DND-41 (cell line): ENCODE results near the gene HPS1.

Experiments used
- EZH2 ChIP-seq: IDR thresholded peaks from 3 replicates; pipeline ENCODE4 v1.6.1; 2012; ENCODE audit warnings: borderline replicate concordance, low read depth, mild to moderate bottlenecking, moderate library complexity, low read length, inconsistent platforms; ENCODE audit not compliant: severe bottlenecking
- TF ChIP-seq, protein P1 (sequence below): IDR thresholded peaks from 2 replicates; pipeline ENCODE4 v1.5.1; 2012; ENCODE audit warnings: borderline replicate concordance, low read length, moderate library complexity, mild to moderate bottlenecking; ENCODE audit not compliant: poor library complexity, severe bottlenecking; ENCODE audit errors: extremely low read depth

GRCh38 chr10:98377001-98377400 is 69.7 kb downstream of the HPS1 start:
- no peak for TF ChIP-seq EZH2
- TF ChIP-seq, protein P1, sequence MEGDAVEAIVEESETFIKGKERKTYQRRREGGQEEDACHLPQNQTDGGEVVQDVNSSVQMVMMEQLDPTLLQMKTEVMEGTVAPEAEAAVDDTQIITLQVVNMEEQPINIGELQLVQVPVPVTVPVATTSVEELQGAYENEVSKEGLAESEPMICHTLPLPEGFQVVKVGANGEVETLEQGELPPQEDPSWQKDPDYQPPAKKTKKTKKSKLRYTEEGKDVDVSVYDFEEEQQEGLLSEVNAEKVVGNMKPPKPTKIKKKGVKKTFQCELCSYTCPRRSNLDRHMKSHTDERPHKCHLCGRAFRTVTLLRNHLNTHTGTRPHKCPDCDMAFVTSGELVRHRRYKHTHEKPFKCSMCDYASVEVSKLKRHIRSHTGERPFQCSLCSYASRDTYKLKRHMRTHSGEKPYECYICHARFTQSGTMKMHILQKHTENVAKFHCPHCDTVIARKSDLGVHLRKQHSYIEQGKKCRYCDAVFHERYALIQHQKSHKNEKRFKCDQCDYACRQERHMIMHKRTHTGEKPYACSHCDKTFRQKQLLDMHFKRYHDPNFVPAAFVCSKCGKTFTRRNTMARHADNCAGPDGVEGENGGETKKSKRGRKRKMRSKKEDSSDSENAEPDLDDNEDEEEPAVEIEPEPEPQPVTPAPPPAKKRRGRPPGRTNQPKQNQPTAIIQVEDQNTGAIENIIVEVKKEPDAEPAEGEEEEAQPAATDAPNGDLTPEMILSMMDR = no peak
